HG03378 (cell line): Measurements from ENCODE around the gene TRMT11.
A peak's percentile ranks its signal among the peaks of the same experiment; 100 is the strongest.
"Not testable (repeated sequence)": the region's sequence is repeated elsewhere in the genome, so short reads cannot be mapped to it uniquely, and the experiment has no call there.

Experiments
- ATAC-seq: cut with Tn5 transposase; IDR thresholded peaks from one replicate; pipeline ENCODE4 v1.9.1; 2021; ENCODE audit warnings: mild to moderate bottlenecking, moderate library complexity; ENCODE audit not compliant: unreplicated experiment

Gene TRMT11

DNA sequence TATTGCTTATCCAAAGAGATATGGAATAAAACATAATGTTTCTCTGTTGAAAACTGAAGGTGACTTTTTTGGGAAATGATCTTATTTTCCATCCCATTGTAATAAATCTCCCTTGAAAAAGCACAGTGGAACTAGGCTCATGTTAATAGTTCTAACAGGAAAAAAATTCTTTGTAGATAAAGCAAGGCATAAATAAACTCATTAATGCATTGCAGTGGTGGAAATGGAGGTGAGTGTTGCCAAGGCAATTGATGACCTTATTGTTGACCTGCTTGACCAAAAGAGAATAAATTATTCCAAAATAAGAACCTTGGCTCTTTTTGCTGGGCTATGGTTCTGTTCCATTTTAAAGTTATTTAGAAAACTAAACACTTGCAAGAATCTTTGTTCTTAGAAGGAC, 55.2 kb downstream of the TRMT11 start:
- no peak for ATAC-seq

DNA sequence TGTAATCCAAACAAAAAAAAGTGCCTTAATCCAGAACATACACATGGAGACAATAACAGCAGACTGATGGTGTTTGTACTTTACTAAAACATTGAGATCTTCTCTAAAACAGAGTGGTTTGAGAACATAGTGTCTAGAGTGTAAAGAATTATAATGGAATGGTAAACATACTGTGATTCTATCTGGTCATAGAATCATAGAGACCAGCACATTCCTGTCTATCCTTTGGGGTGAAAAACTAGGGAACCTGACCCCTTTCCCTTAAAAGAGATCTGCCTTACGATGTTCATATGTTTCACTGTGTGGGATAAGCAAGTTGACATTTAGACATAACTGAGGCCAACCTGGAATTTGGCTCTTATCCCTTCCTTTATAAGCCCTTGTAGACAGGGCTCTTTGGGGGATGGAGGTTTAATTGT, 55.7 kb downstream of the TRMT11 start:
- no peak for ATAC-seq

DNA sequence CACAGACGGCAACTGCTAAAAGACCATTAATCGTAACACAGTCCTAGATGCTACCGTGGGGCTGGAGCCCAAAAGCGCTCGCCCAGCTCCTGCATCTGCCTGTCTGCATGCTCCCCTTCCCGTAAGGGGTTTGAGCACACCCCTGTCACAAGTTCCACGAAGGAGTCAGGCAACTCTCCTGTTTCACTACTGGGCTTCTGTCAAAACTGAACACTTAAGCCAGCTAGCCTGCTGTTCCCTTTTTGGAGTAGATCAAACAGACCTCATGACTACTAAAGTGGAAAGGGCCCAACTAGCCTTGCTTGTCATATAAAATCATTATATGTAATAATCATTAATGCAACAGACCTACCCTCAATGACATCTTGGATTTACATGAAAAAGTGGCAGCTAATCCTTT, 61.3 kb downstream of the TRMT11 start:
- ATAC-seq, result no peak

DNA sequence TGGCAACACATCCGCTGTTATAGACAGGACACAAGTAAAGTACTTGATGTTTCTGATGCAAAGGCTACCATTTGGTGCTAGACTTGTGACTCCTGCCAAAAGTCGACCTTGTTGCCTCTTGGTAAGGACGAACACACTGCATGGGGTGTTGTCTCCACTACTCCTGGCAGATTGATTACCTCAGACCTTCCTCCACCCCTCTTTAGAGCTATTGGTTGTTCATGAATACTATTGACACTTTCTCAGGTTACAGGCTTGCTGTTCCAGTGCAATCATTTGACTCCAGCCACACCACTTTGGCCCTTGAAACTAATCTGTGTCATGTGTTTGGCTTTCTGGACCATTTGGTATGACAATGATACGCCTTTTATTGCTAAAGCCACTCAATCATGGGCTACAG, 62.3 kb downstream of the TRMT11 start:
- ATAC-seq, result no peak

DNA sequence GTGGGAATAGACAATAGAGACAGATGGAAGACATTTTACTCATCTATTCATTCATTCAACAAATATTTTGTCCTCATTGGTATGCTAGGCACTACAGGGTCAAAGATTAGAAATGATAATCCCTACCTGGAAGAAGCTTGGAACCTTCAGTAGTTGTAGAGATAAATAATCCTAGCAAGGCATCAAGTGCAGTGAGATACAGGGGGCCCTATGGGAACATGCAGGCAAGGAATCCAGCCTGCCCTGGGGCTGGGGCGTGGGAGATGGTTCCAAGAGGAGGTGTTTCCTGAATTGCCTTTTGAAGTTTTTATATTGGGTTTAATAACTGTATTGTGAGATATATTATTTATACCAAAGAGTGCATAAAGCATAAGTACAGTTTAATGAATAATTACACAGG, 64.5 kb downstream of the TRMT11 start:
- ATAC-seq, result no peak

DNA sequence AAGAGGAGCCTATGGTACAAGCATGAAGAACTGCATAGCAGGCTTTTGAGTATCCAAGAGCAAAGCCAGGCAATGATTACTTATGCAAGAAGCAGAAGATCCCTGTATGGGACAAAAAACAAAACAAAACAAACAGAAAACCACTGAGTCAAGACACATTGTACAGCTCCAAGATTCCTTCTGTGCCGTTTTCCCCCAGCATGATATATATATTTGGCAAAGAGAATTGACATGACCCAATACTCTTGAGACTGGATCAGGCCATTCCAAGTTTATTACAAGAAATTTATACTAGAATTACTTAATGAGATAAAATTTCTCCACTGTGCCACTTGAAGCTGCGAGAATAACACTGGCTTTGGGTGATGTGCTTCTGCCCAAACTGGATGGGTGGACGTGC, 65.5 kb downstream of the TRMT11 start:
- ATAC-seq, result no peak

DNA sequence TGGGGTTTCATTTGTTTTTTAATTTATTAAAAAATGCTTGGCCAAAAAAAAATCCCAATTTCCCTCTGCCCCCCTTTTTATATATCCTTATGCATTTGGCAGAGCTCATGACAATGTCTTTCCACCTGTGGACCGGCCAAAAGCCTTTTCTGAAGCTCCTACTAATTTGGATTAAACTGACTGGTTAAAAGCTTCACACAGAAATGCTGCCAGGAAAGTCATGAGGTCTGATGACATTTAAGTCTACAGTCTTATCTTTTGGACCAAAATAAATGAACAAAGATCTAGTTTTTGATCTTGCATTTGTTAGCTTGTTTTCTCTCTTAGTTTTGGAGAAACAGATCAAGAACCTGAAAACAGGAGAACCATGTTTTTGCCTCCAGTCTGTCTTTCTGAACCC, 66.1 kb downstream of the TRMT11 start:
- ATAC-seq, result no peak

DNA sequence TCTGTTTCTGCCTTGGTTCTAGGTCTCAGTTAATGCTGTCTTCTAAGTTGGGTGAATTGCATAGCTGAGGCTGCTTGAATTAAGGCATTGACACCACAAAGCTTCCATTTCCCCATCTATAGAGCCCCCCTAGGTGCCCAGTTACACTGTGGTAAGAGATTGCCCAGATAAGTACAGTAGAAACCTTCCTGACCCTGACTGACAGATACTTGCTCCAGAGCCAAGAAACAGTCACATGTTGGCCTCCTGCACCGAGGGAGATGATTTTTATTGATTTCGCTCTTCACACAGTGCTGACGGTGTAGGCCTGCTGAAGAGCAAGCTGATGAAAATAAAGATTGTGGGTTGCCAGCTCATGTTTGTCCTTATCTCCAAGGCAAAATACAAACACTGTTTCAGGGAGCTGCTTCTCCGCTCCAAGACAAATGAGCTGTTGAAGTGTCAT, 67.9 kb downstream of the TRMT11 start:
- ATAC-seq, result no peak

DNA sequence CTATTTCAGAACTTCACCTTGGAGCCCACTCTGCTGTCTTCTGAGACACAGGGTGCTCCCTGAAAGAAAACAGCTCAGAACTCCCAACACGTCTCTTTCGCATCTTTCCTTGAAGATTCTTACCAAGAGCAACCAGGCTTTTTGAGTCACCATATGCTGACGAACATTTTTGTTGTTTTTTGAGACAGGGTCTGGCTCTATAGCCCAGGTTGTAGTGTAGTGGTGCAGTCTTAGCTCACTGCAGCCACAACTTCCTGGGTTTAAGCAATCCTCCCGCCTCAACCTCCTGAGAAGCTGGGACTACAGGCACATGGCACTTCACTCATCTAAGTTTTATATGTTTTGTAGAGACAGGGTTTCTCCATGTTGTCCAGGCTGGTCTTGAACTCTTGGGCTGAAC, 68.5 kb downstream of the TRMT11 start:
- ATAC-seq, result no peak

DNA sequence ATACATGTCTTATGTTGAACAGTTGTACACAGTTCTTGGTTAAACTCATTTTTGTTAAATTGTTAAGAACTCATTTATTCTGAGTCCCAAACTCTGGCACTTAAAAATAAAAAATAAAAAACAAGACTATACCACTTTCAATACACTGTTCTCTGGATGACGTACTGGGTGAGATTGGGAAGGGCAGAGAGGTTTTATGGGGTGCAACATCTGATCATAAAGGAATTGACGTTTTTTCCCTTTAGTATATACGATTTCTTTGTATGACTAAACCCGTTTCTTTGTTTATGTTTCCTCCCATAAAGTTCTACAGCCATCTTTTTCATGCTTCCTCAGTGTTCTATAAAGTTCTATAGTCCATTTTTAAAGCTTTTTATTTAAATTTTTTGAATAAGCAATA, 69.1 kb downstream of the TRMT11 start:
- ATAC-seq, result no peak

DNA sequence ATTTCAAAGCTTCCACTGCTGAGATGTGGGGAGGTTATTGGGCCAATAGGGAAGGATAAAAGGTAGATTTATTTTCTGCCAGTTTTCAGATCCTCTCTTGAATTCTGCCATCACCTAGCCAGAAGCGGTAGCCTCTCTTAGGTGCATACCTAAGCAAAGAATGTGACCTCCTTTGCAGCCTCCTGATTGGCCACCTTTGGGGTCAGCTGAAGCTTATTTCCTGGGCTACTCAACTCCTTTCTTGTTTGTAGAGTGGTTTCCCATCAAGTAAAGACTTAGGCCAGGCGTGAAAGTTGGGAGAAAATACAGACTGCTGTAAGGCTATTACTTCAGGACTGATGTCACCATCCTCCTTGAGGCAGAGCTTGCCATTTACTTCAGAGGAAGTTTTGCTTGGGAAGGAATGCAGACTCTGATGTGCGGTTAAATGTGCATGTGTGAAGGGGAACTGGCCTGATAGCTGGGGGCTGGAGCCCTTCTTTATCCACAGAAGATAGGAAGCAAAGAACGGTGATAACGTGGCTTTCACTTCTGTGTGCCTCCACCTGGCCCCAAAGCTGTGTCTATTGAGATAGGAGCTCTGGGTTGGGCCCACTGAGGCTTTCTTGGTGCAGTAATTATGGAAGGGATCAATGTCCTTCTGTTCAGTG, 70.1 kb downstream of the TRMT11 start:
- no peak for ATAC-seq

DNA sequence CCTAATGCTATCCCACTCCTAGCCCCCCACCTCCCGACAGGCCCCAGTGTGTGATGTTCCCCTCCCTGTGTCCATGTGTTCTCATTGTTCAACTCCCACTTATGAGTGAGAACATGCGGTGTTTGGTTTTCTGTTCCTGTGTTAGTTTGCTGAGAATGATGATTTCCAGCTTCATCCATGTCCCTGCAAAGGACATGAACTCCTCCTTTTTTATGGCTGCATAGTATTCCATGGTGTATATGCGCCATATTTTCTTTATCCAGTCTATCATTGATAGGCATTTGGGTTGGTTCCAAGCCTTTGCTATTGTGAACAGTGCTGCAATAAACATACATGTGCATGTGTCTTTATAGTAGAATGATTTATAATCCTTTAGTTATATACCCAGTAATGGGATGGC, 71.7 kb downstream of the TRMT11 start:
- not testable (repeated sequence) for ATAC-seq

DNA sequence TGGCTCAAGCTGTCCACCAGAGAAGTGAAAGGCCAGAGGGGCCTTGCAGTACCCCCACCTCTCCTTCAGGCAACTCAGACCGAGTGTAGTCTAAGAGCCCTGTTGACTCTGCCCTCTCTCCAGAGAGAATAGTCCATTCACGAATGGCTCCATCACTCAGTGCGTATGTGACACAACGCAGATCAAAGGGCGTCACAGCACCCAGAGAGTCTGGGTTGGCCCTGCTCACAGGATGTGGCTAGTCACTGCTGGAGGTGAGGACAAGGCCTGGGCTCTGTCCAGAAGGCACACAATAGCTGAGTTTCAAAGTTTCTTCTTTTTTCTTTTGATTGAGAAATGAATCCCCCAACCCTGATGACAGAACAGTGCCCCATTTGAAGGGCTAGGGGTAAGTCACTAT, 74.1 kb downstream of the TRMT11 start:
- ATAC-seq, result no peak

DNA sequence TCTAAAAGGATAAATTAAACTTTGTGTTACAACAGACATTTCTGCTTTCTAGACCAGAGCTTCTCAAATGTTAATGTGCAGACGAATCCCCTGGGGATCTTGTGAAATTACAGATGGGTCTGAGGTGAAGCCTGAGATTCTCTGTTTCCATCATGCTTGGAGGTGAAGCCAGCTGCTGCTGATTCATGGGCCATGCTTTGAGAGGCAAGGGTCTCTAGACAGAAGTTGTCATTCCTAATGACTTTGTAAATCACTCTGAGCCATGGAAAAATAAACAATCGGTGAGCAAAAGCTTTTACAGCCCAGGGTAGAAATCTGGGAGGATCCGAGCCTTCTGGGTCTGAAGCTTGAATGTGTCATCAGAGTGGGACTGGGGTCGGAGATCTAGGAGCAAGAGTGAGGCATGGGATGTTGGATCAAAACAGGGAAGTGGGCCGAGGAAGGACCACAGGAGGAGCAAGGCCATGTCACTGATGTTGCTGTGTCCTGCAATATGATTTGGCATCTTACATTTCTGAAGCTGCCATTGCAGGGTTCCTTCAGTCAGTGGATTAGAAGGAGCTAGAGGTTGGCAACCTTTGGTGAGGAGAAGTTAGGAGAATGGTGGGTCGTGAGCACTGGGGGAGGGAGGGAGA, 77.3 kb downstream of the TRMT11 start:
- ATAC-seq, result peak; percentile 77

DNA sequence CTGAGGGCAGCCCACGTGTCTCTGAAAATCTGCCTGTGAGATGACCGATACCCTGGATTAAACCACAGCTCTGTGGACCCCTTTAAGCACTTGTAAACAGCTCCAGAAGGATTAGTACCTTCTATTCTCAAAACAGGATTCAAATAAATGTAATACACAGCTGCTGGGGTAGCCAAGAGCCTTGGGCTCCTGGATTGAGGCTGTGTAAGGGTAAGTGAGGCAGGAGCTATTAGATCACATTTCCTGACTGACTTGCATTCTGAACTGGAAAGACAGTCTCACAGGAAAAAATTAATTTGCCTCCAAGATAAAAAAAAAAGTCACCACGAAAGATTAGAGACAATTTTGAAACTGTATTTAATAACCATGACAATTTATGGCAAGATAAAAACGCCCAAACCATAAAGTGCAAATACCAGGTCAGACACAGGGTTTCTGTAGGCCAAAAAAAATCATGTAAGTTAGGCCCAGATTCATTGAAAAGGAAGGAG, 78.0 kb downstream of the TRMT11 start:
- ATAC-seq, result no peak

DNA sequence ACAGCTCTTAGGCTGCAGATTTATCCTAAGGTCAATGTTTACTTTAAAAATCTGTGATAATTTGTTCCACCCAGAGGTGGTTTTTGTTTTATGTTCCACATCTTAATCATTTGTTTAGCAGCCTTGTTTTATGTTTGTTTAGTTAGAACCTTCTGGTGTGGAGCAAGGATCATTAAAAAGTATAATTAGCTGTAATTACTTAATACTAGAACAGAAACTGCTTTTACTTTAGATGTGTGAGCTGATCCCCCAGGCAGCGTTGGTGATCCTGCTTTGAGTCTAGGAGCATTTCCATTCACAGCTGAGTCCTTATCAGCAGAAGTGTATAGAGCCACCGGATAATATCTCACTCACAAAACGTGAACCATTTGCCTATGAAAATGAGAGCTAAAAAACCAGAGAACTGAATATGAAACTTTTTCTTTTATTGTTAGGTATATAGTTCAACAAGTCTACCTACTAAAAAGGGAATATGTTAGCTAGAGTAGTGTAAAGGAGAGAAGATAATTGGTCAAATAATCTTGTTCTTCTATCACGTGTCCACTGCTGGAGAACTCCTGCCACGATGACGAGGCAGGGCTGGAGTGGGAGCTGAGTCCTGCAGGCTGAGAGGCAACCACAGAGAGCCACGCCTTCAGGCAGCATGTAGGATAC, 78.5 kb downstream of the TRMT11 start:
- no peak for ATAC-seq

DNA sequence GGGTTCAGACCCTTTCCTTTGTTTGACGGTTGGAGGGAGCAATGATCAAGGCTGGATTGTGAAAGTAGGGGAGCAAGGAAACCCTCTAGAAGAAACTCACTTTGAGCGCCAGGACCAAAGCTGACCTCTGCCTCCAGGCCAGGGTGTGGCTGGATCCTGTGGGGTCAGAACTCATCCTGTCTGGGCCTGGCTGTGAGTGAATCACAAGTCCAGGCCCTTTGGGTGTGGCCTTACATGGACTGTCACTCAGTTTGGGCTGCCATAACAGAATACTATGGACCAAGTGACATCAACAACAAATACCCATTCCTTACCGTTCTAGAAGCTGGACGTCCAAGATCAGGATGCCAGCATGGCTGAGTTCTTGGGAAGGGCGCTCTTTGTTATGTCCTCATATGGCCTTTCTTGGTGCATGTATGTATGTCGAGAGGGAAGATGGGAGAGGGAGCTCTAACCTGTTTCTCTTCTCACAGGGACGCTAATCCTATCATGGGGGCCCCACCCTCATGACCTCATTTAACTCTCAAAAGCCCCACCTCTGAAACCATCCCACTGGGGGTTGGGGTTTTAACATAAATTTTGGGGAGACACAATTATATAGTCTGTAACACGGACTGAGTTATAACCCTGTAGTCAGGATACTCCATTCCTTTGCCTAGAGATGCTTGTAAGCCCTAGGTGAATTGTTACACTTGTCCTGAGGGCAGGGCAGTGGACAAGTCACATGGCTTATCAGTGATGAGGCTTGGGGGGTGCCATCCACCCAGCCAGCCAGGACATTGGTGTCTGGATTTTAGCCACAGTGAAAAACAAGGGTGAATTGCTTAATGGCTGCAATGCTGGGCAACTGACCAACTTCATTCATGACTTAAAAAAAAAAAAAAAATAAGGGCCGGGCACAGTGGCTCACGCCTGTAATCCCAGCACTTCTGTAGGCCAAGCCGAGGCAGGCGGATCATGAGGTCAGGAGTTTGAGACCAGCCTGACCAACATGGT, 80.0 kb downstream of the TRMT11 start:
- ATAC-seq, result no peak

DNA sequence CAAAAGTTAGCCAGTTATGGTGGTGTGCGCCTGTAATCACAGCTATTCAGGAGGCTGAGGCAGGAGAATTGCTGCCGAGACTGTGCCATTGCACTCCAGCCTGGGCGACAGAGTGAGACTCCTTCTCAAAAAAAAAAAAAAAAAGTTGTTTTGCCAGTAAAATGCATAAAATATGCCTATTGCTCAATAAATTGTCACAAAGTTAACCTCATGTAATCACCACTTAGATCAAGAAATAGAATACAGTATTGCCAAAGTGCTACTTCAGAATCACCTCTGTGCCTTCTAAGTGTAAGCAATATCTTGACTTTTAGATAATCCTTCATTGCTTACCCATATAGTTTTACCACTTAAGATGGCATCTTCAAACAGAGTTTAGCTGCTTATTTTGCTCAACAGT, 80.7 kb downstream of the TRMT11 start:
- no peak for ATAC-seq

DNA sequence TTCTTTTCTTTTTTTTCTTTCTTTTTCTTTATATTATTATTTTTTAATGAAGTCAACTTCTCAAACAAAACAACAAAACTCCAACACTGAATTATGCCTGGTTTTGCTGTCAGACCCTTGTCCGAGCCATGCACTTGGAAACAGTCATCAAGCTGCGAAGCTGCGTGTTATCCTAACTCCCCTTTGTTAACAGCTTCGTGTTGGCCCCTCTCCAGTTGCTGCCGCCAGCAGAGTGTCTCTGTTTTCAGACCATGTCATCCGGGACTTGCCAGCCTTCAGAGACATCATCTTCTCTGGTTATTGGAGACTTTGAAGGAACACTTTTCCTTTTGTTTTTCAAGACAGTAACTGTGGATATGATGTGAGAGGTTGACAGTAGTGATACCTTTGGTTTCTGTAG, 83.1 kb downstream of the TRMT11 start:
- ATAC-seq, result no peak

DNA sequence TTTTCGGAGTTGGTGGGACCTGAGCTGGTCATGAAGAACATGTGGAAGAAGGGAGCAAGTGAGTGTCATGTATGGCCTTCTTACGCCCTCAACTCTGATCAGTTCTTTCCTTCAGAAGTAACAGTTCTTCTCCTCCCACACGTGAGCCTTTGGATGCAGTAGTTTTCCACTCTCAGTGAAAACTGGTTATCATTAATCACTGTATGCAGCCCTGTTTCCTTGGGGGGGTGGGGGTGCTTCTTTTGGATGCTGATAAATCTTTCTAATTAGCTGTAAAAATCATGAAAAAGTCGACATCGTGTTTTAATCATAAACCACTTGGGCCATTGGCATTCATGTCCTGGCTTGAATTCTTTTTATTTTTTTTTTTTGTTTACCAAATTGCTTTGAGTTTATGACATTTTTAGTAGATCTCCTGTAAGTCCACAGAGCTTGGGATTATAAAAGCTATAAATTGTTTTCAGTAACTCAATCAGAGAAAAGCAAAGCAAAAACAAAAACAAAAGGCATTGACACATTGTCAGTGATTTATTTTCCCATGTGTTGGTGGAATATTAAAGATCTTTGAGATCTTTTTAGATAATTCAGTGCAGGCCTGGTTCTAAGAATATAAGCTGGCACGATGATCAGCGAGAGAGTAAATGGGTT, 84.8 kb downstream of the TRMT11 start:
- ATAC-seq, result no peak

DNA sequence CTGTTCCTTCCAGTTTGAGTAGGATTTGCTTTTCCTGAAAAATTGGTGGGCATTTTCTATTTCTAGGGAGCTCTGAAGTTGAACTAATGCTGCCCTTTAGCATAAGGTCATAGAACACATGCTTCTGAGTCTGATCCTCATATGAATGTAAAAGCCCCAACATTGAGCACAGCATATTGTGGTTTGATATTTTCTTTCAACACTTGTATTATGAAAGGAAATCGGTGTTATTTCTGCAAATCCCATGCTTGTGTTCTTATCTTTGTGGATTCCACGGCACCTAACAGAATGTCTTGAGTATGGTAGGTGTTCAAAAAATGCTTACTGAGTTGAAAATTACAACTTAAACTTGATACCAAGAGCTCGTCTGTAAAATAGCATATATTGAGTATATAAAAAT, 85.8 kb downstream of the TRMT11 start:
- no peak for ATAC-seq
